HG02884 (cell line): ENCODE results near the gene ZNF835.
"Not testable (repeated sequence)": the region's sequence is repeated elsewhere in the genome, so short reads cannot be mapped to it uniquely, and the experiment has no call there.

Experiments used
- ATAC-seq: cut with Tn5 transposase; IDR thresholded peaks from one replicate; pipeline ENCODE4 v1.9.1; 2021; ENCODE audit warnings: mild to moderate bottlenecking, moderate library complexity; ENCODE audit not compliant: unreplicated experiment

The ZNF835 gene

GRCh38 chr19:56671613-56671994 is at the start of gene ZNF835:
ZNF835 (minus strand) TSS chr19:56671757; CDS start chr19:56665198, 6,559 bp downstream.
- no peak for ATAC-seq

- ATAC-seq: no peak
These were observed 48.7 kb upstream of the ZNF835 start for GRCh38 chr19:56720281-56720680.

GRCh38 chr19:56718231-56718630 is 46.7 kb upstream of the ZNF835 start:
- ATAC-seq: no peak

DNA sequence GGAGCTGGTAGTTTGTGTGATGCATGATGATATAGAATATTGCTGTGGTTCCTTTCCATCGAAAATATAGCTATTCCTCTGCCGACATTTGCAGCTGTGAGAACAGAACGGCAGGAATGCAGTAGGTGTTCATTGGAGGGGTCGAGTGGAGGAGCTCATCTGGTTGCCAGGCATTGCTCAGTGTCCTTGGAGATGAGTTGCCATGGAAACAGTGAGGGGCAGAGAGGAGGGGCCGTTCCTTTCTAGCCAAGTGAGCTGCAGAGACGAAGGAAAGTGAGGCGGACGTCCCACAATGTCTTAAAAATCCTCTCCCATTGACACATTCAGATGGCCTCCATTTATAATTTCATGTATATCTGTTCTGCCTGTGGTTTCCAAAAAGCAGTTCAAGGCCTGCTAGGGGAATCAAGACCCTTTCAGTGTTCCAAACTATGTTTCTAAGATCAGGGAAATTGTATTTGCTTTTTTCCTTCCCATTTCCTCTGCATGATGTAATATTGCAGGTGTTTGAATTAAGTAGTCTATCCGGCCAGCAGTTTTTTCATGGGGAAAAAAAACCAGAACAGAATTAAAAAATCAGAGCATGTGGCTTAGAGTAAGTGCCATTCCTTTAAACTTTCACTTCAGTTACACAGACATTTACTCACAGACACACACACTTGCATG is 41.2 kb upstream of the ZNF835 start:
- no peak for ATAC-seq

GRCh38 chr19:56710437-56710836 is 38.9 kb upstream of the ZNF835 start:
- ATAC-seq: no peak

GRCh38 chr19:56707821-56708220 is 36.3 kb upstream of the ZNF835 start:
- ATAC-seq: no peak

- no peak for ATAC-seq
These were observed 34.4 kb upstream of the ZNF835 start for GRCh38 chr19:56705939-56706338.

DNA sequence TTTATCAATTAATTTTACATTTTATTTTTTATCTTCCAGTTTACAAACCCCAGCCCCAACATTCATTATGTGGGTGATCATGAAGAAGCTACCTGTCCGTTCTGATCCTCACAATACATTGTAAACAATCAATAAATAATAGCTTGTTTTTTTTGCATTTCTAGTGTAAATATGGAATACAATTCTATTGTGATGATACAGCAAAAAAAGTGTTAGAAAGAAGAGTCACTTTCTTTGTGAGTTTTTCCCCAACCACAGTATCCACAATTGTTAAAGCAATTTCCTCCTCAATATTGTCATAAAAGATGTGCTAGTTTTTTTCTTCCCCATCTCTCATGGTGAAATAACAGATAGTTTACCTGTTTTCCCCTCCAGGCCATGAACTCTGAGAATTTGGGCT is 30.3 kb upstream of the ZNF835 start:
- no peak for ATAC-seq

GRCh38 chr19:56699552-56699951 is 28.0 kb upstream of the ZNF835 start:
- no peak for ATAC-seq

GRCh38 chr19:56692206-56692895 is 20.8 kb upstream of the ZNF835 start:
- ATAC-seq: no peak

DNA sequence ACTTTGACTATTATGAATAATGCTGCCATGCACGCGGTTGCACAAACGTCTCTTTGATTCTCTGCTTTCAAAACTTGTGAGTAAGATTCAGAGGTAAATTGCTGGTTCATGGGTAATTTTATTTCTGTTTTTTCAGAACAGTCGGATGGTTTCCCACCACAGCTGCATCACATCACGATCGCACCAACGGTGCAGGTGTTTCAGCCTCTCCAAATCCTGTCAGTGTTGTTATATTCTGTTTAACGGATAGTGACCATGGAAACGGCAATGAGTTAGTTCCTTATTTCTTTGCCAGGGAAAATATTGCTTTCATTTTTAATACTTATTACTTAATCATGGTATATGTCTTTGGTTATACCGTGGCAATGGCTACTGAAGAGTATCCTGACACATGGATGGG is 19.1 kb upstream of the ZNF835 start:
- no peak for ATAC-seq

DNA sequence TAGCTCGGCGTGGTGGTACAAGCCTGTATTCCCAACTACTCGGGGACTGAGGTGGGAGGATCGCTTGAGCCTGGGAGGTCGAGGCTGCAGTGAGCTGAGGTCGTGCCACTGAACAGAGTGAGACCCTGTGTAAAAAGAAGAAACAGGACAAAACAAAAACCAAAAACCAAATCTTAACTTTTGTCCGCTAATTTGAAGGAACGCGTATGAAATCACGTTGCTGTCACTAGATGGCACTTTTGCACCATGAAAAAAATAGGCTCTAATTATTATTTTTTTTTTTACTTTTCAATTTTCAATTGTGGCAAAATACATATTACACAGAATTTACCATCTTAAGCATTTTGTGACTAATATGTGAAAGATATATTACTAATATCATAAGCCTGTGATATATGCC is 17.6 kb upstream of the ZNF835 start:
- no peak for ATAC-seq

- no peak for ATAC-seq
These were observed 15.5 kb upstream of the ZNF835 start for GRCh38 chr19:56687031-56687430.

- ATAC-seq: no peak
These were observed 11.6 kb upstream of the ZNF835 start for GRCh38 chr19:56683116-56683515.

- no peak for ATAC-seq
These were observed 10.1 kb upstream of the ZNF835 start for GRCh38 chr19:56681702-56682101.

- no peak for ATAC-seq
These were observed 6.6 kb upstream of the ZNF835 start for GRCh38 chr19:56678205-56678604.

- ATAC-seq: not testable (repeated sequence)
These were observed 1.1 kb upstream of the ZNF835 start for GRCh38 chr19:56672610-56673009.

- ATAC-seq: no peak
These were observed 470 bp downstream of the ZNF835 start for GRCh38 chr19:56670961-56671612.

DNA sequence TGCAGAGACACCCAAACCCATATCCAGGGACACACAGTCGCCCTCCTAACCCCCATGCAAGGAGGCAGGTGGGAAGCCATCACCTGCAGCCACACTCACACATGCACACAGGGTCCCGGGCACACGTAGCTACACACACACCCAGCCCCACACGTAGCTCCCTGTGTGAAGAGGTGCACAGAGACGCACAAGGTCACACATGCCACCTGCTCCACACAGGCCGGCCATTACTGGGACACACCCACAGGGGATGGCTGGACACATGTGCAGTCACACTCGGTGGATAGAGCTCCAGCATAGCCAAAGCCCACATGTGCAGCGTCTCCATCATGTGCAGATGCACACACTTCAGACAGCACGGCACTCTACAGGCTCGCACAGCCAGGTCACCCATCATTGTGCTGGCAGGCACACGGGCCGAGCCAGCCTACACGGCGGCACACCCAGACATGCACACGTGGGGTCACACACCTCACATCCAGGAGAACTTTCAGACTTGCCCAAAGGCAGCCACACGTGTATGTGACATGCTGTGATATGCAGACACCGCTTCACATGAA is 1.1 kb downstream of the ZNF835 start:
- no peak for ATAC-seq

DNA sequence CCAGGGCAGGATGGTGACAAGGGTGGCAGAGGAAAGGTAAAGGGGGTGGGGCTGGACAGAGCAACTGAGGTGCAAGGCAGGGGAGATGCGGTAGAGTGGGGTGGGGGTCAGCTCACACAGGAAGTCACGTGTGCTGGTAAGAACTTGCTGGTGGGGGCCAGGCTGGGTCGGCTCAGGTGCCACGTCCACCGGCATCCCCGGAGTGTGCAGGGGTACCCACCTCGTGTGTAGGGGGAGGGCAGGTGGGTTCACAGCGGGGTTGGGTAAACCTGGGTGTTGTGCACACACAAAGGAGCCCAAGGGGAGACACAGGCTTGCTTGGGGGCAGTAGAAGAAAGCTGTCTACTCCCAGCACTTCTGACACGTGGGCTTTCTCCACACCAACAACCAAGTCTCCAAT is 2.9 kb downstream of the ZNF835 start:
- ATAC-seq: no peak

DNA sequence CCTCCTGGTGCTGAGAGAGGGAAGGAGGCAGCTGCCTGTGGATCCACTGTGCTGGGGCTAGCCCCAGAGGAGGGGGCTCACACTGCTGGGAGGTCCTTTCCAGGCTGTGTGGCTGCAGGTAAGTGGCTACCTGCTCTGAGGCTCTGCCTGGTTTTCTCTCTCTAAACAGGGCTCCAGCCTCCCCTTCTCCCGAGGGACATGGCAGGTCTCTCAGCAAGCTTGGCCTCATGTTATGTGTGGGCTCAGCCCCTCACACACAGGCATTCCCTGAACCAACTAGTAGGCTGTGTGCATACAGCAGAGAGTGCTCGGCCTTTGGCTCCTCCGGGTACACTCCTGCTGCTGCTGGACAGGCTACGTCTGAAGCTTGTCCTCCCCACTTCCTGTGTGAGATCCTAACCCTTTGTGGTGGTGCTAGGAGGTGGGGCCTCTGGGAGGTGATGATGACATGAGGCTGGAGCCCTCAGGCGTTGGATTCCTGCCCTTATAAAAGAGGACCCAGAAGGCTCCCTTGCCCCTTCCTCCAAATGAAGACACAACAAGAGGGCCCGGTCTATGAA is 4.2 kb downstream of the ZNF835 start:
- ATAC-seq: no peak

DNA sequence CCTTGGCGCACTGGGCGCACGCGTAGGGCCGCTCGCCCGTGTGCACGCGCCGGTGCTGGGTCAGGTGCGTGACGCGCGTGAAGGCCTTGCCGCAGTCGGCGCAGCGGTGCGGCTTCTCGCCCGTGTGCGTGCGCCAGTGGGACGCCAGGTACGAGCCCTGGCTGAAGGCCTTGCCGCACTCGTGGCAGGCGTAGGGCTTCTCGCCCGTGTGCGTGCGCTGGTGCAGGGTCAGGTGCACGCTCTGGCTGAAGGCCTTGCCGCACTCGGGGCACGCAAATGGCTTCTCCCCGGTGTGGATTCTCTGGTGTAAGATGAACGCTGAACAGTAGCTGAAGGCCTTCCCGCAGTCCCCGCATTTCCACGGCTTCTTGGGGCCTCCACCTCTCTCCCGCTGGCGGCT is 7.0 kb downstream of the ZNF835 start:
- ATAC-seq: no peak
